ENCODE data around the gene FOXN4.

FOXN4 gene

GRCh38 chr12:109258607-109259544 is 50.2 kb downstream of the FOXN4 start:
- in situ Hi-C loops (cut with MboI; ENCODE audit: low pct_unique_long_range_greater_than_20kb, low sequenced_read_pairs, unreplicated experiment), result no loop called here
- no peak for DNase-seq (ENCODE audit: low spot score)
- TF ChIP-seq CTCF (IDR thresholded peaks at IDR 0.05; ENCODE audit: extremely low read depth, insufficient read depth, missing control alignments), result no peak

- in situ Hi-C loops (cut with MboI; ENCODE audit: low pct_unique_long_range_greater_than_20kb, low sequenced_read_pairs, unreplicated experiment), result no loop called here
- DNase-seq (ENCODE audit: low spot score), result no peak
- TF ChIP-seq CTCF (IDR thresholded peaks at IDR 0.05; ENCODE audit: extremely low read depth, insufficient read depth, missing control alignments), result no peak
These were observed 50.9 kb downstream of the FOXN4 start for GRCh38 chr12:109258201-109258600.

GRCh38 chr12:109256011-109256410 is 53.1 kb downstream of the FOXN4 start:
- no peak for TF ChIP-seq CTCF (IDR thresholded peaks at IDR 0.05; ENCODE audit: extremely low read depth, insufficient read depth, missing control alignments)
- in situ Hi-C loops (cut with MboI; ENCODE audit: low pct_unique_long_range_greater_than_20kb, low sequenced_read_pairs, unreplicated experiment), result no loop called here
- no peak for DNase-seq (ENCODE audit: low spot score)

GRCh38 chr12:109255377-109255776 is 53.7 kb downstream of the FOXN4 start:
- TF ChIP-seq CTCF (IDR thresholded peaks at IDR 0.05; ENCODE audit: extremely low read depth, insufficient read depth, missing control alignments), result peak; percentile 11
- DNase-seq (ENCODE audit: low spot score), result no peak
- in situ Hi-C loops (cut with MboI; ENCODE audit: low pct_unique_long_range_greater_than_20kb, low sequenced_read_pairs, unreplicated experiment), result no loop called here

- TF ChIP-seq CTCF (IDR thresholded peaks at IDR 0.05; ENCODE audit: extremely low read depth, insufficient read depth, missing control alignments), result no peak
- in situ Hi-C loops (cut with MboI; ENCODE audit: low pct_unique_long_range_greater_than_20kb, low sequenced_read_pairs, unreplicated experiment), result no loop called here
- no peak for DNase-seq (ENCODE audit: low spot score)
These were observed 55.1 kb downstream of the FOXN4 start for GRCh38 chr12:109253913-109254544.

- DNase-seq (ENCODE audit: low spot score), result no peak
- TF ChIP-seq CTCF (IDR thresholded peaks at IDR 0.05; ENCODE audit: extremely low read depth, insufficient read depth, missing control alignments), result no peak
- in situ Hi-C loops (cut with MboI; ENCODE audit: low pct_unique_long_range_greater_than_20kb, low sequenced_read_pairs, unreplicated experiment), result no loop called here
These were observed 56.3 kb downstream of the FOXN4 start for GRCh38 chr12:109252799-109253198.
